BJ (cell line): Measurements from ENCODE around the gene PNMA6E. TPM values are rescaled to one million over a fixed set of nuclear protein-coding genes. Genes with fewer than 3 reads are reported as not detected.

Experiments
- CTCF ChIA-PET: fragments of 350-600 bp; formaldehyde crosslinking; extraction: SDS; loops from one replicate; lab custom pipeline; 2021; ENCODE audit warnings: antibody characterized with exemption, inconsistent platforms; lab: Yijun Ruan, JAX
- POLR2A ChIA-PET: fragments of 300-600 bp; sonication (Branson Sonifier 250); formaldehyde crosslinking; extraction: SDS; loops from one replicate; lab custom pipeline; 2021; ENCODE audit warnings: antibody characterized with exemption; lab: Charles Lee
- DNase-seq: peaks from one replicate; pipeline ENCODE4 v3.0.0-alpha.2; 2011; ENCODE audit warnings: low read depth
- H3K27me3 ChIP-seq: 2 replicates; pipeline ENCODE4 v1.6.0; 2011; ENCODE audit warnings: low read length; ENCODE audit not compliant: control insufficient read depth, insufficient read depth
- H3K36me3 ChIP-seq: 2 replicates; pipeline ENCODE4 v1.5.1; 2011; ENCODE audit warnings: low read length; ENCODE audit not compliant: control insufficient read depth, insufficient read depth
- H3K4me3 ChIP-seq: 2 replicates; pipeline ENCODE4 v1.5.1; 2011; ENCODE audit warnings: low read depth, mild to moderate bottlenecking, control low read depth, low read length
- CTCF ChIP-seq: IDR thresholded peaks from 2 replicates; pipeline ENCODE4 v1.5.1; 2011; ENCODE audit warnings: low read depth, mild to moderate bottlenecking, control low read depth, inconsistent platforms, low read length, moderate library complexity; ENCODE audit not compliant: insufficient read depth
- polyA plus RNA-seq: library from polyadenylated mRNA; depleted of rRNA; stranded (reverse); fragments of >200 nt; gene quantifications from 2 replicates; pipeline ENCODE4 v1.2.3, GENCODE V29; 2011

The PNMA6E gene
- polyA plus RNA-seq, 1 experiment: not detected

- TF ChIP-seq CTCF: no peak
- ChIA-PET CTCF (interaction anchor here (0.9 kb wide), 1 partner anchor 493 kb away, joined by 3 read pairs; no protein-coding TSS in a partner anchor), POLR2A (no interaction called here)
- no peak for DNase-seq
- Histone ChIP-seq H3K27me3 (no peaks in the 10 kb centered on the region), H3K4me3 (no peak overlapping the region), H3K36me3 (no peaks in the 10 kb centered on the region)
Observed at GRCh38 chrX:153434801-153435200, 33.7 kb upstream of the PNMA6E start.

- DNase-seq: no peak
- Histone ChIP-seq H3K36me3 (no peaks in the 10 kb centered on the region), H3K27me3 (no peaks in the 10 kb centered on the region), H3K4me3 (no peak overlapping the region)
- ChIA-PET POLR2A (no interaction called here), CTCF (no interaction called here)
- TF ChIP-seq CTCF: no peak
Observed at GRCh38 chrX:153433781-153434285, 32.7 kb upstream of the PNMA6E start.

- Histone ChIP-seq H3K36me3 (no peaks in the 10 kb centered on the region), H3K27me3 (no peaks in the 10 kb centered on the region), H3K4me3 (no peak overlapping the region)
- no peak for DNase-seq
- no peak for TF ChIP-seq CTCF
- ChIA-PET POLR2A (no interaction called here), CTCF (no interaction called here)
Observed at GRCh38 chrX:153433161-153433680, 32.1 kb upstream of the PNMA6E start.

- POLR2A ChIA-PET: no interaction called here
Observed at GRCh38 chrX:153430796-153431195, 29.6 kb upstream of the PNMA6E start.

GRCh38 chrX:153426204-153426603 lies 25.1 kb upstream of the PNMA6E start:
- CTCF ChIA-PET: interaction anchor here (1.4 kb wide), 1 partner anchor 12 kb away, joined by 5 read pairs; no protein-coding TSS in a partner anchor
- POLR2A ChIA-PET: no interaction called here
- DNase-seq: no peak
- H3K4me3 ChIP-seq: no peak overlapping the region
- TF ChIP-seq CTCF: no peak
- H3K36me3 ChIP-seq: no peaks in the 10 kb centered on the region
- H3K27me3 ChIP-seq: no peaks in the 10 kb centered on the region

More at GRCh38 chrX:153430796-153431195, 29.6 kb upstream of the PNMA6E start:
- CTCF ChIA-PET: interaction anchor here (2.7 kb wide), 1 partner anchor 8 kb away, joined by 7 read pairs; no protein-coding TSS in a partner anchor
- H3K36me3 ChIP-seq: no peaks in the 10 kb centered on the region
- DNase-seq: no peak
- no peaks in the 10 kb centered on the region for H3K27me3 ChIP-seq
- H3K4me3 ChIP-seq: no peak overlapping the region
- TF ChIP-seq CTCF: no peak
